B cell (primary cell): ENCODE measurements around the gene LIMS2. TPM values are rescaled to one million over a fixed set of nuclear protein-coding genes. Genes with fewer than 3 reads are reported as not detected.

ENCODE experiments used
- ATAC-seq: fragments of 200-7000 bp; cut with Tn5 transposase; one replicate; pipeline ENCODE4 v1.10.0; 2021; ENCODE audit warnings: low read depth, mild to moderate bottlenecking, moderate number of reproducible peaks, moderate library complexity
- CTCF ChIA-PET: fragments of 350-600 bp; sonication (Branson Sonifier 250); formaldehyde crosslinking; loops from one replicate; lab custom pipeline; 2021; ENCODE audit warnings: antibody characterized with exemption, inconsistent platforms; lab: Charles Lee
- POLR2A ChIA-PET: fragments of 350-600 bp; sonication (Branson Sonifier 250); formaldehyde crosslinking; loops from one replicate; lab custom pipeline; 2021; ENCODE audit warnings: antibody characterized with exemption; lab: Charles Lee
- DNase-seq: peaks from one replicate; pipeline ENCODE4 v3.0.0; 2013
- H2AFZ ChIP-seq: 2 replicates; pipeline ENCODE4 v1.6.1; 2012; ENCODE audit warnings: mild to moderate bottlenecking, low read depth, low read length; ENCODE audit not compliant: insufficient read depth, poor library complexity, severe bottlenecking
- H3K27ac ChIP-seq, 2 donors: 1 replicate in 1 of 2; 2 replicates in 1 of 2; pipeline ENCODE4 v1.5.1; 2012 to 2013; ENCODE audit warnings: low read length in 2 of 2, mild to moderate bottlenecking in 2 of 2, moderate library complexity in 1 of 2
- H3K27me3 ChIP-seq, 4 experiments: fragments of 200-600 bp in 1 of 4; sonication (generic) in 1 of 4; replicated peaks in 1 of 4; 1 replicate in 2 of 4; 2 replicates in 2 of 4; pipeline versions ENCODE4 v1.6.1 to v1.7.0; 2013 to 2016; ENCODE audit warnings: low read length in 3 of 4, mild to moderate bottlenecking in 2 of 4, mixed read lengths in 1 of 4, moderate library complexity in 1 of 4; ENCODE audit not compliant: insufficient read depth in 4 of 4, control insufficient read depth in 3 of 4; ENCODE audit errors: control extremely low read depth in 1 of 4
- H3K36me3 ChIP-seq, 2 experiments: replicated peaks in 1 of 2; 1 replicate in 1 of 2; 2 replicates in 1 of 2; pipeline versions ENCODE4 v1.6.1 to v1.7.1; 2013; ENCODE audit warnings: low read length in 1 of 2; ENCODE audit not compliant: insufficient read depth in 2 of 2, control insufficient read depth in 1 of 2; ENCODE audit errors: control extremely low read depth in 1 of 2, extremely low read depth in 1 of 2
- H3K4me1 ChIP-seq, 2 donors: fragments of 200-600 bp in 1 of 2; sonication (generic) in 1 of 2; 1 replicate in 1 of 2; 2 replicates in 1 of 2; pipeline versions ENCODE4 v1.5.1 to v1.6.1; 2013 to 2017; ENCODE audit warnings: low read length in 2 of 2; ENCODE audit not compliant: control insufficient read depth in 2 of 2, insufficient read depth in 2 of 2
- H3K4me2 ChIP-seq: replicated peaks from 2 replicates; pipeline ENCODE3; 2012; ENCODE audit warnings: mild to moderate bottlenecking, low read depth, low read length; ENCODE audit not compliant: poor library complexity, severe bottlenecking
- H3K4me3 ChIP-seq, 5 experiments: fragments of 200-600 bp in 1 of 5; sonication (generic) in 1 of 5; 1 replicate in 3 of 5; 2 replicates in 2 of 5; pipeline versions ENCODE4 v1.5.1 to v1.7.0; 2011 to 2016; ENCODE audit warnings: low read length in 4 of 5, mild to moderate bottlenecking in 4 of 5, low read depth in 2 of 5, control low read depth in 1 of 5, moderate library complexity in 1 of 5; ENCODE audit not compliant: insufficient read depth in 1 of 5; ENCODE audit errors: control extremely low read depth in 1 of 5, extremely low read depth in 1 of 5
- H3K79me2 ChIP-seq: fragments of 200-600 bp; sonication (generic); one replicate; pipeline ENCODE4 v1.6.0; 2016; ENCODE audit warnings: low read length; ENCODE audit not compliant: control insufficient read depth, insufficient read depth
- H3K9ac ChIP-seq: fragments of 200-600 bp; sonication (generic); 2 replicates; pipeline ENCODE4 v1.6.1; 2017; ENCODE audit warnings: mild to moderate bottlenecking, low read length, moderate library complexity
- H3K9me3 ChIP-seq, 3 donors: one replicate each; pipeline versions ENCODE4 v1.6.1 to v1.7.1; 2013; ENCODE audit warnings: low read length in 2 of 3; ENCODE audit not compliant: control insufficient read depth in 2 of 3, insufficient read depth in 1 of 3; ENCODE audit errors: control extremely low read depth in 1 of 3
- H4K20me1 ChIP-seq: 2 replicates; pipeline ENCODE4 v1.6.0; 2012; ENCODE audit warnings: mild to moderate bottlenecking, low read length; ENCODE audit not compliant: insufficient read depth, control insufficient read depth, poor library complexity, severe bottlenecking
- H3K27ac Mint-ChIP-seq: one replicate; pipeline ENCODE4 v1.8.0; 2021; ENCODE audit warnings: mixed read lengths
- H3K27me3 Mint-ChIP-seq: one replicate; pipeline ENCODE4 v1.8.0; 2021; ENCODE audit warnings: mixed read lengths
- H3K4me1 Mint-ChIP-seq: one replicate; pipeline ENCODE4 v1.8.0; 2021; ENCODE audit warnings: mixed read lengths
- H3K4me3 Mint-ChIP-seq: one replicate; pipeline ENCODE4 v1.8.0; 2021; ENCODE audit warnings: mixed read lengths
- H3K9me3 Mint-ChIP-seq: one replicate; pipeline ENCODE4 v1.8.0; 2022; ENCODE audit warnings: mixed read lengths; ENCODE audit not compliant: insufficient read depth
- CTCF ChIP-seq: fragments of 200-600 bp; IDR thresholded peaks from one replicate; pipeline ENCODE4 v1.8.0; 2022; ENCODE audit warnings: antibody characterized with exemption, mild to moderate bottlenecking
- EZH2 ChIP-seq: IDR thresholded peaks from 2 replicates; pipeline ENCODE4 v1.6.1; 2012; ENCODE audit warnings: borderline replicate concordance, low read depth, mild to moderate bottlenecking, moderate library complexity, low read length; ENCODE audit not compliant: insufficient read depth, poor library complexity, severe bottlenecking
- WGBS: methylation state at CpG from one replicate; pipeline ENCODE4 v1.1.5; 2013; ENCODE audit warnings: missing lambda C conversion rate; ENCODE audit not compliant: insufficient coverage; 5-methylcytosine and 5-hydroxymethylcytosine counted together
- intact Hi-C: fragments of 100-400 bp; cut with micrococcal nuclease; formaldehyde crosslinking; loops from one replicate; pipeline ENCODE4 v1.10.0; 2022
- polyA plus RNA-seq: library from polyadenylated mRNA; depleted of rRNA; stranded (reverse); fragments of >200 nt; gene quantifications from 2 replicates; pipeline ENCODE4 v1.2.3, GENCODE V29; 2012
- total RNA-seq, 2 donors: library from RNA; stranded (reverse); fragments of 120-200 nt in 1 of 2; gene quantifications; 1 replicate in 1 of 2; 2 replicates in 1 of 2; pipeline versions ENCODE4 v1.2.3 to v1.2.4, GENCODE V29; 2013 to 2022

Gene LIMS2
- total and polyA plus RNA-seq, 2 donors (not counting 1 experiment from before 2014, with no cell fraction given), result 6.7 to 32.2 TPM

GRCh38 chr2:127596311-127597045 is 78.9 kb downstream of the LIMS2 start:
- Histone ChIP-seq H3K4me3 (no peak overlapping the region), H3K79me2 (no peaks in the 10 kb centered on the region), H3K4me1 (peaks cover 6 to 13% of the 10 kb centered on the region in 2 donors), H3K27ac (no peak overlapping the region), H3K36me3 (no peaks in the 10 kb centered on the region), H2AFZ (no peak overlapping the region), H4K20me1 (no peaks in the 10 kb centered on the region), H3K4me2 (no peak overlapping the region), H3K27me3 (no peaks in the 10 kb centered on the region), H3K9me3 (peaks cover 0 to 2% (median 0%) of the 10 kb centered on the region in 3 donors), H3K9ac (no peak overlapping the region)
- H3K4me3 Mint-ChIP-seq, result no peak overlapping the region
- ATAC-seq (no peak), DNase-seq (no peak)
- WGBS, result 96% methylated on average over 11 of the region's 14 CpGs
- H3K27ac Mint-ChIP-seq, result no peak overlapping the region
- no peaks in the 10 kb centered on the region for H3K9me3 Mint-ChIP-seq
- CTCF ChIA-PET, result interaction anchor here (7.2 kb wide), 1 partner anchor 49 kb away, joined by 553 read pairs; the partner anchor contains the start of gene GPR17
- TF ChIP-seq EZH2, result no peak
- TF ChIP-seq CTCF, result no peak
- POLR2A ChIA-PET, result no interaction called here
- H3K4me1 Mint-ChIP-seq, result peaks cover 21% of the 10 kb centered on the region
- H3K27me3 Mint-ChIP-seq, result no peaks in the 10 kb centered on the region
- intact Hi-C loops, result no loop called here

- peak overlapping the region; percentile 67 for H3K27ac Mint-ChIP-seq
- POLR2A ChIA-PET, result interaction anchor here (0.7 to 1.4 kb wide), 2 partner anchors 46 to 132 kb away, joined by 3 to 5 read pairs; no protein-coding TSS in a partner anchor
- CTCF ChIA-PET, result interaction anchor here (0.6 to 7.2 kb wide), 5 partner anchors 20 to 217 kb away, joined by 3 to 553 read pairs (median 4); partner anchors contain the start of genes GPR17 and IWS1
Observed at GRCh38 chr2:127594116-127594591, 81.2 kb downstream of the LIMS2 start.

More at GRCh38 chr2:127594116-127594591, 81.2 kb downstream of the LIMS2 start:
- Histone ChIP-seq H3K9ac (no peak overlapping the region), H2AFZ (no peak overlapping the region), H3K36me3 (no peaks in the 10 kb centered on the region), H3K27ac (no peak overlapping the region), H3K79me2 (no peaks in the 10 kb centered on the region), H3K4me2 (no peak overlapping the region), H3K4me3 (no peak overlapping the region), H3K4me1 (peaks cover 10 to 18% of the 10 kb centered on the region in 2 donors), H3K27me3 (no peaks in the 10 kb centered on the region), H3K9me3 (peaks cover 0 to 2% (median 0%) of the 10 kb centered on the region in 3 donors), H4K20me1 (no peaks in the 10 kb centered on the region)
- 91% methylated on average over 10 of the region's 10 CpGs for WGBS
- Mint-ChIP-seq H3K4me3 (no peak overlapping the region), H3K4me1 (peaks cover 28% of the 10 kb centered on the region), H3K27me3 (no peaks in the 10 kb centered on the region), H3K9me3 (no peaks in the 10 kb centered on the region)
- no peak for TF ChIP-seq EZH2
- no peak for TF ChIP-seq CTCF
- DNase-seq, result no peak
- no peak for ATAC-seq
- intact Hi-C loops, result no loop called here
